GM19452 (cell line): Measurements from ENCODE around the gene NAALADL2.
"Not testable (repeated sequence)": the region's sequence is repeated elsewhere in the genome, so short reads cannot be mapped to it uniquely, and the experiment has no call there.

Source experiments
- ATAC-seq: cut with Tn5 transposase; IDR thresholded peaks from one replicate; pipeline ENCODE4 v1.9.1; 2021; ENCODE audit not compliant: unreplicated experiment

NAALADL2 gene

DNA sequence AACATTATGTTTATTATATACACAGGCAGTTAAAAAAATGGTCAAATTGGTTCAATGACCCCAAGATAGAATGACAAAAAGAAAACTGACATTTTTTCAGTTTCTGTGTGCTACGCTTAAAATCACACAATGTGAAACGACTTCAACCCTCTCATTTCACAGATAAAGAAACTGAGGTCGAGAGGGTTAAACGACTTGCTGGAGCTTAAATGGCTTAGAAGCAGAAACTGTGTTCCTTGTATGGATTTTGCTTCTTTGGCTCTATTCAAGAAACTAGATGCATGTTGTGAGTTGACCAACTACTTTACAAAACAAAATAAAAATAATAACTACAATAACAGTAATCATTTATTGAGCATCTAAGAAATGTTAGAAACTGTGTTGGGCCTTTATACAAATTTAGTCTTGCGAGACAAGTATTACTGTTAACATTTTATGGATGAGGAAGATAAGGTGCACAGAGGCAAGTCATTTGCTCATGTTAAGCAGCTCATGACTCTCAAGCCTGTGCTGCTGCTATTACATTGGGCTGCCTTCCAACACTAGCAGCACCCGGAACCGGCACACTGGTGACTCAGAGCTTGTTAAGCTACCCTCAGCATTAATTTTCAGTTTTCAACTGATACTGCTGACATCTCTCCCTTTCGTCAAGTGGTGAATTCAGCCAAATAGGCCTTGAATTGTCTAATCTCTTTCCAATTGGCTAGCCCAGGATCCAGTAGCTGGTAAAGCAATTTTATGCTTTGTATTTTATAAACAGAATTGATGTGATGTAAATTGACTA, 487.6 kb downstream of the NAALADL2 start:
- no peak for ATAC-seq

DNA sequence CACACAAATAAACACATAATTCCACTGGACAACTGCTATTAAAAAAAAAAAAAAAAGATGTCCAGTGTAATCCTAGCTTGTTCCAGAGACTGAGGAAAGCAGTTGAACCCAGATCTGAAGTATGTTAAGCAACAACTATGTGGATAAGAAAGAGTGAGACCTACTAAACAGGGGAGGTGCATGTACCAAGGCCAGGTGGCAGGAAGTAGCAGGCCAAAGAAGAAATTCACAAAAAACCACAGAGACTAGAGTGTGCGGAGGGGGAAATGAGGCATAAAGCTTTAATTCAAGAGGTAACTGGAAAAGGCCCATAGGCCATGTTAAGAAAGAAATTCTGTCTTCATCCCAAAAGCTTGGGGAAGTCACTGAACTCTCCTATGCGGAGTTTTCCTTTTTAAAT, 490.0 kb downstream of the NAALADL2 start:
- no peak for ATAC-seq

DNA sequence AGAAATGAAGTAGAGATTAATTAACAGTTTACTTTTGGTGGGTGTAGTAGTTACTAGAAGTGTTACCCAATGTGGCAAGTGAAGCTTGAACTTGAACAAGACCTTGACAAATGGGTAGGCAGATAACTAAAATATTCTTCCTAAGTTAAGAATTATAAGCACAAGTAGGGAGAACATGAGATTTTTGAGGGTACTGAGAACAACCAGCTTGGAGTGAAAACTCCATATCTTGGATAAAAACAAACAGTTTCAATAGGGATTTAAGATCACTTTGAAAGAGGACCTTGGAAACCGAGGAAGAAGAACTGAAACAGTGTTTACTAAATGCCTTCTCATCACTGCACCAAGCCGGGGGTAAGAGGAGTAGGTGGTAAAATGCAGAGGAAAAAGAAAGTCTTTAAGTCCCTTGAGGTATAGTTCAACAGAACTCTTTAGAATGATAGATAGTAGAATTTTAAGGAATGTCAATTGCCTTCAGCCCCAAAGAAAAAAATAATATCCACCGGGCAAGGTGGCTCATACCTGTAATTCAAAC, 496.7 kb downstream of the NAALADL2 start:
- no peak for ATAC-seq

DNA sequence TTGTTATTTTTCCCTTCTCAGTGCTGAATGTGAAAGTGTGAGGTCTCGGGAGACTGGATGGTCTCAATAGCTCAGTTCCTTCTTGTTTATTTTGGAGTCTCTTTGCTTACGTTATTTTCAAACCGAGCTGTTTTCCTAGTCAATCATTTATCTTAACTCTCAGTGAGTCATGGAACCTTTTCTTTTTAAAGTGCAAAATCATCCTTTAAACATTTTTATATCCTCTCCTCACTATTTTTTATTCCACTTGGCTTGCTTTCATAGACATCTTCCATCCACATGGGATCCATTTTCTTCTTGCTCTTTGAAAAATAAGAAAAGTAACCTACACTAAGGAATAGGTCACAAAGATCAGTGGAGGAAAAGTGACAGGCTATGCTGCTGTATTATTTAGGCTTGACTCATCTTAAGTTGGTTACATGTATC, 497.8 kb downstream of the NAALADL2 start:
- ATAC-seq = no peak

DNA sequence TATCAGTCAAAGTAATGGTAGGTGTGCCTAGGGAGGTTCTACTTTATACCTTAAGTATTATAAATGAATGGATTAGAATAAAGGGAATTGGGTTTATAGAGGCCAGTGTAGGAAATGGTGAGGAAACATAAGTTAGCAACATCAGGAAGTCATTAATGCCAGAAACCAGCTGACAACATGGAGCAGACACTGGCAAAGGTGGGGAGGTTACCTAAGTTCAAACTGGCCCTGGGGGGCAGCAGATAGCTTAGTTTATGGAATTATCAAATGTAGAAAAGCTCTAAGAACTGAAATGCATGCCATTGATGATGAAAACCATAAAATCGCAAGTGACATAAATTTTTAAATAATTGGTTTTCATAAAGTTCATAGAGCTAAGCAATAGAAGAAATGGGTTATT, 498.6 kb downstream of the NAALADL2 start:
- no peak for ATAC-seq

DNA sequence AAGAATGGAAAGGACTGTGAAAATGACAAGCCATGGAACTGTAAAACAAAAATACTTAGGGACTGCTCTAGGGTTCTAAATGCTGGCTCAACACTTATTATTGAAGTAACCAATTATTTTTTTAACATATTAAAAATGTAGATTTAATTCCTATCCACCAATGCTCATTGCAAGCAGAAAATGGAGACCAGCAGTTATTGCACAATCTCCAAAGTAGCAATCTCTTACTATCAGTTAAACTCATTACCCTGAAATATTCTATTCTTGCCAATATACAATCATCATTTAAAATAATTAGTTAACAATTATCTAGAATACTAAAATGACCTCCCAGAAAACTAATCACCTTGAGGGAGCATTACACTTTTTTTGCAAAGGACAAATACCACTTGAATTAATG, 499.8 kb downstream of the NAALADL2 start:
- ATAC-seq = no peak

DNA sequence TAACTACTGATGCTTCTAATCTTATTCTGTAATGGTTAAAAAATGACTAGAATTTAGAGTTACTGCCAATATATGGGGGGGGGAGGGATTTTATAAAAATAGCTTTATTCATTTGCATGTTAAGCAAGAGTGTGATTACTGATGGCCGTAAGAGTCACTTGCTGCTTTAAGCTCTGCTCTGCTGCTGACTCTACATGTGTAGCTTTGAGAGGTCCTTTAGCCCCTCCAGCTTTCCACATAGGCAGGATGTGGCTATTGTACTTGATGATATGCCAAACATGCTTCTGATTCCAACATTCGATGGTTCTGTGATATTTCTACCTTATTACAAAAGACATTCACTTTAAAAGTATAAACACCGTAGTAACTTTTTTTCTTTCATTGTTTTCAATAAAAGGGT, 511.3 kb downstream of the NAALADL2 start:
- not testable (repeated sequence) for ATAC-seq

DNA sequence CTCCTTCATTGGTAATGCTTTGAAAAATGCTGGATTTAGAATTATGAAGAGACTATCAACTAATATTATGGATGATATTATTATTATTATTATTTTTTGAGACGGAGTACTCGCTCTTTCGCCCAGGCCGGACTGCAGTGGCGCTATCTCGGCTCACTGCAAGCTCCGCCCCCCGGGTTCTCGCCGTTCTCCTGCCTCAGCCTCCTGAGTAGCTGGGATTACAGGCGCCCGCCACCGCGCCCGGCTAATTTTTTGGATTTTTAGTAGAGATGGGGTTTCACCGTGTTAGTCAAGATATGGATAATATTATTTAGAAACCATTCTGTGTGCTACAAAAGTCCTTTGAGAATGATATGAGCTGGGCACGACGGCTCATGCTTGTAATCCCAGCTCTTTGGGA, 512.1 kb downstream of the NAALADL2 start:
- not testable (repeated sequence) for ATAC-seq

DNA sequence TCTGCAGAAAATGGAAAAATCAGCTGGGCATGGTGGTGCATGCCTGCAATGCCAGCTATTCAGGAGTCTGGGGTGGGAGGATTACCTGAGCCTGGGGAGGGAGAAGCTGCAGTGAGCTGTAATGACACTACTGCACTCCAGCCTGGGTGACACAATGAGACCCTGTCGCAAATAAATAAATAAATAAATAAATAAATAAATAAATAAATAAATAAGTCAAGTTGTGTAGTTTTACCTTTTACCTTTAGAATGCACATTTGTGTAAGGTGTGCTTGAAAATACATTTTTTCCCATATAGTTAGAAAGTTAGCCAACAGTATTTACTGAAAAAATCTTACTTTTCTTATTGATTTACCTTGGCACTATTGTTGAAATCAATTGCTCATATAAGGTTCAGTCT, 515.6 kb downstream of the NAALADL2 start:
- no peak for ATAC-seq

DNA sequence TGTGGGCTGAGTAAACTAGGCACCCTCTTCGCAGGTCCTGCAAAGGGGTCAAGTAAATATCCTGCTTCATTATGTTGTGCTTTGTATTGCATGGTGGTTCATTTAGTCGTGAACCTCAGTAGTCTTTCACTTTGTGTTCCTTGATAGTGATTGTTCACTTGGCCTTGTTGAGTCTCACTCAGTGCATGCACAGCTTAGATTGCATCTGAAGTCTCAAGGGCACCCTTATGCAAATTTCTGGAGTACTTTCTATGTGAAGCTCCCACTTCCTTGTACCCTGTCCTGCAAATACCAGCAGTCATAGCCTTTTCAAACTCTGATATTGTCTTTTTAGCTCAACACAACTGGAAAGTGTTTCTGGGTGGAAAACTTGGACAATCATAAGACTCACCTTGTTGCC, 519.2 kb downstream of the NAALADL2 start:
- ATAC-seq = no peak

DNA sequence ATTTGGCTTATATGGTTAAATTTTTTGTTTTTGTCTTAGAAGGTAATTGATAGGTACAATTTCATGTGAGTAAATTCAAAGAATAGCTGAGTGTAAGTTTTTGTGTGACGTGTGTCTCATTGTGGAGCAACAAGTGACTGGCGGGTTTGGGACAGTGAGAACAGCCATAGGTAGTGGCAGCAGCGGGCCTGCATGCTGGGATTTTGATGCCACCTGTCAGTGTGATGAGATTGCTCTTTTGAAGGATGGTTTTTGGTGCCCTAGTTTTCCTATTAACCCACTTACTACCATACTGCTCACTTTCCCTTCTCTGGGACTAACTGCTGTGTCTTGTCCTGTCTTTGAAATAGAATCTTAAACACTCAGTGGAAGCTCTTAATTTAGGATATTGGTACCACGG, 522.6 kb downstream of the NAALADL2 start:
- no peak for ATAC-seq

DNA sequence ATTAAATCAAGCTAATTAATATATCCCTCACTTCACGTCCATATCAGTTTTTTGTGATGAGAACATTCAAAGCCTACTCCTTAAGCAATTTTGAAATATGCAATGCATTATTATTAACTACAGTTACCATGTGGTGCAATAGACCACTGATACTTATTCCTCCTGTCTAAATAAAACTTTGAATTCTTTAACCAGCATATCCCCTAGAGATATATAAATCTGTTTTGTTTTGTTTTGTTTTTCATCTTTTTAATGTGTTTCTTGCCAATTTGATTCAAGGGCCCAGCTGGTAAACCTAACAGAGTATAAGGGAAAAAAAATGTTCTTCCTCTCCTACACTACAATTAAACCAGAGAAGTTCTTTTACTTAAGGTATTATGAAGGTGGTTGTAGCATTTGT, 524.2 kb downstream of the NAALADL2 start:
- no peak for ATAC-seq

DNA sequence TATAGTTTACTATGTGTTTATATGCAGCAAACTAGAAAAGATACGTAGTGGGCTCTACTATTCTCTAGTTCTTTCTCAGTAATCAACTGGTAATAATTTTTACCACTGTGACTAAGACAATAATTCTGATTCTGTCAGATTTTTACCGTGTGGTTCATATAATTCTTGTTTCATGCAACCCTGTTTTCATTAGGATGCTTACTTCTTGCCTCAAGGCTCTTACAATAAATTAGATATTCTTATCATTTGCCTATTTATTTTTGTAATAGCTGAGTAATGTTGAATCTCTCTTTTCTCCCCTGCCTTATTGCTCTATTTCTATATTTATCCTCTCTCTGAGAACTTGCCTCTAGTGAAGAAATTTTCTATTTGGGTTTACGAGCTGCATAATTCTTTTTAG, 524.7 kb downstream of the NAALADL2 start:
- no peak for ATAC-seq

DNA sequence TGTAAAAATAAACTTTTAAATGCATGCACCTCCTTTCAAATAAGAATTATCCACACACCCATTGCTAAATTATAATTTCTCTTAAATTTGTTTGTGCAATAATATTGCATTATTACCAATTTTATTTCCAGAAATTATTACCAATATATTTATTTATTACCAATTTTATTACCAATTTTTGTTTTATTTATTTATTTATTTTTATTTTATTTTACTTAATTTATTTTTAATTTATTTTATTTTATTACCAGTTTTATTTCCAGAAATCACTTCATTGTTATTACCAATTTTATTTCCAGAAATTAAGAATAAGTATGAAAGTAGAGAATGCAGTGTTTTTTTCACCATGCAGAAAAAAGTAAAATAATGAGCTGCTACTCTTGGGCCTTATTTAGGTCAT, 525.4 kb downstream of the NAALADL2 start:
- ATAC-seq = no peak

DNA sequence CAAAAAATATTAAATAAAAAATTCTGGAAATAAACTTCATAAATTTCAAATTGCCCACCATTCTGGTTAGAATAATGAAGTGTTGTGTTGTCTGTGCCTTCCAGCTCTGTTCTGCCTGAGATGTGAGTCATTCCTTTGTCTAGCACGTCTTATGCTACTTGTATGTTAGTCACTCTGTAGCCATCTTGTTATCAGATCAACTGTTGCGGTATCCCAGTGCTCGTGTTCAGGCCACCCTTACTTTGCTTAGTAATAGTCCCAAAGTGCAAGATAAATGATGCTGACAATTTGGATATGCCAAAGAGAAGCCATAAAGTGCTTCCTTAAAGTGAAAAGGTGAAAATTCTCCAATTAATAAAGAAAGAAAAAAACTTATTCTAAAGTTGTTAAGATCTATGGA, 527.5 kb downstream of the NAALADL2 start:
- ATAC-seq = no peak

DNA sequence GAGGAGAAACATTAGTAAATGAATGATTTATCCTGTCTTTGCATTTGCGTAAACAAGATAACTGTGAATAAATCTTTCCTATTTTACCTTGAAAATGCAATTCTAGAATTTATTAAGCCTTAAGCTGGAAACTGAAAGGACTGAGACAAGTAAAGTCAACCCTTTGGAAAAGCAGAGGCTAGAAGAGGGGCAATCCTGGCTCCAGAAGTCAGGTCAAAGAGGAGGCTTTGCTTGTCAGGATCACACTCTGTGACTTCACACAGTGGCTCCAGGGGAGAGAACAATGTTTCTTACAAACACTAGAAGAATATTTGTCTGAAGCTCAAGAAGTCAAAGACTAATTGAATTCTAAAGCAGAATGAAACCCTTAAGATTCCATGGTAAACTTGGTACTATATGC, 530.4 kb downstream of the NAALADL2 start:
- no peak for ATAC-seq

DNA sequence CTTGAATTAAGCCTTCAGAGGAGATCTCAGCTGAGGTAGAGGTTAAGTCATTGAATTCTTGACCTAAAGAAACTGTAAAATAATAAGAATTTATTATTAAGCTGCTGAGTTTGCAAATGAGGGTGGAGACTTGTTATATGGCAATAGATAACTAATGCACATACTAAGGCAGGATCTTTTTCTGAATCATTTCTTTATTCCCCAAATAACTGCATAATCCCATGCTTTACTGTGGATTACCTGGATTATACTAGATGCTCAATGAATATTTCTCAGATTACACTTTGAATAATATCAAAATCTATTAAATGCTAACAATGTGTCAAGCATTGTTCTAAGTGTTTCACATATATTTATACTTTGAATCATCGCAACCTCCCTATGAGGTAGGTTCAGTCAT, 532.5 kb downstream of the NAALADL2 start:
- ATAC-seq = no peak

DNA sequence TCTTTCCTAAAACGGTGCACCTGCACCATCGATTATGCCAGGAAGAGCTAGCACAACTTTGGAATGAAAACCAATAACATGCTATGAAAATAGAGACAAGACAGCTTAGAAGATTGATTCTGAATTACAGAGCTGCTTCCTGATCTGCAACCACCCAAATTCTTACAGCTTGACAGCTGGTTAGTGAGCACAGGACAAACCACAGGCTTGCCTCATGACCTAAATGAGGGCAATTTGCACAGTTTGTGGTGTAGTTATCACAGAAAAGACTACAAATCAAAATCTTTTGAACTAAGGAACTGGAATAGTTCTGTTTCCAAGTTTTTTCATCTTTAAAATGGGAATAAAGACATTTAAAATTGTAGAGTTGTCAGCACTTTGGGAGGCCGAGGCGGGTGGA, 533.5 kb downstream of the NAALADL2 start:
- no peak for ATAC-seq

DNA sequence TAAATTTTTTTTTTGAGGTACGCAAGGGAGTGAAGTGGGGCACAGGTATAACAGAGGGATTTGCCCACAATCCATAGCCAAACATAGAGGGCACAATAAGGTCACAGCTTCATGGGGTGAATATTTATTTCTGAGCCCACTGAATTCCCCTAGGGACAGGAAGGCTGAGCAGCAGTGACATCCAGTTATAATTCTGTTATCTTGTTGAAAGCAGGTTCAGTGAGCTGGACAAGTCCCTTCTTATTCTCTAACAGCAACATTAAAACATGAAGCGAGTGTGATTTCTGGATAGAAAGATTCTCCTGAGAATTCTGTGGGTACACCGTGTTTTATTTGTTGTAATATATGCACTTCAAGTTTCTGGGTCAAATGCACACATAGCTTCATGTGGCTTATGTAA, 538.2 kb downstream of the NAALADL2 start:
- no peak for ATAC-seq

DNA sequence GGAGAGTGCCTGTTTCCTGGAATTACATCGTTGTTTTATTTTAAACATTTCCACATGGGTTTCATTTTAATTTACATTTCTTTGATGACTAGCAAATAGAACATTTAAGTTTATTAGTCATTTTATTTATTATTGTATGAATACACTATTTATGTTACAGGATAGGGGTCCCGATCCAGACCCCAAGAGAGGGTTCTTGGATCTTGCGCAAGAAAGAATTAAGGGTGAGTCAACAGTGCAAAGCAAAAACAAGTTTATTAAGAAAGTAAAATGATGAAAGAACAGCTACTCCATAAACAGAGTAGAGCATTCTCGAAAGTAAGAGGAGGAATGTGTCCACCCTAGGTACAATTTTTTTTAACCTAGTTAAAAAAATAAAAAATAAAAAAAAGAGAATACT, 539.5 kb downstream of the NAALADL2 start:
- ATAC-seq = no peak

DNA sequence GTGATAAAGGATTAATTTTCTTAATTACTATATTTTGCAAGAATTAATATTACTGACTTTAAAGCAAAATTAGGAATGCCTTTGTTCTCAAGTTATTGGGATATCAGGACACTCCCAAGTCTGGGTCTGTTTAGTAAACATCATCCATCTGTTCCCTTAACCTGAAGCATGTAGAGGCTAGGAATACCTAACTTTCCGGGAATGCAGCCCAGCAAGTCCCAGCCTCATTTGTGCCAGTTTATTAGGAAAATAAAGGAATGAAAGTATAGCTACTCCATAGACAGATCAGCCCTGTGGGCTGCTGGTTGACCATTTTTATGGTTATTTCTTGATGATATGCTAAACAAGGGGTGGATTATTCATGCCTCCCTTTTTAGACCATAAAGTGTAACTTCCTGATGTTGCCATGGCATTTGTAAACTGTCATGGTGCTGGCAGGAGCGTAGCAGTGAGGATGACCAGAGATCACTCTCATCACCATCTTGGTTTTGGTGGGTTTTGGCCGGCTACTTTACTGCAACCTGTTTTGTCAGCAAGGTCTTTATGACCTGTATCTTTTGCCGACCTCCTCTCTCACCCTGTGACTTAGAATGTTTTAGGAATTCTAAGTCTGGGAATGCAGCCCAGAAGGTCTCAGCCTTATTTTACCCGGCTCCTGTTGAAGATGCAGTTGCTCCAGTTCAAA, 540.2 kb downstream of the NAALADL2 start:
- no peak for ATAC-seq

DNA sequence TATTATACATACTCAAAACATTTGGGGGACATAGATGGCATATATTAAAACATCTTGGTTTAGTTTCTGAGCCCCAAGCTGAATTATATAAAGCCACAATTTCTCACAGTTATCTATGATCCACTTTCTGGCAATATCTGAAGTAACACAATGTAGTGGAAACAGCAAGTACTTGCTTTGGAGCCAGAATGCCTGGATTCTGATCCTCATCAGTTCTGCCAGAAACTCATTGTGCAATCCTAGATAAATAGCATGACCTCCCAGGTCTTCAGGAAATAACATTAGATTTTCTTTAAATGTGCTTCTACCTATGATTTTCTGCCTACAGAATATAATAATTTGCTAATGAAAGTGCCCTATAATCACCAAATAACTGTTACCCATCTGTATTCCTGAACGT, 544.9 kb downstream of the NAALADL2 start:
- ATAC-seq = no peak
